ENCODE data around the gene RRP1.

The RRP1 gene

DNA sequence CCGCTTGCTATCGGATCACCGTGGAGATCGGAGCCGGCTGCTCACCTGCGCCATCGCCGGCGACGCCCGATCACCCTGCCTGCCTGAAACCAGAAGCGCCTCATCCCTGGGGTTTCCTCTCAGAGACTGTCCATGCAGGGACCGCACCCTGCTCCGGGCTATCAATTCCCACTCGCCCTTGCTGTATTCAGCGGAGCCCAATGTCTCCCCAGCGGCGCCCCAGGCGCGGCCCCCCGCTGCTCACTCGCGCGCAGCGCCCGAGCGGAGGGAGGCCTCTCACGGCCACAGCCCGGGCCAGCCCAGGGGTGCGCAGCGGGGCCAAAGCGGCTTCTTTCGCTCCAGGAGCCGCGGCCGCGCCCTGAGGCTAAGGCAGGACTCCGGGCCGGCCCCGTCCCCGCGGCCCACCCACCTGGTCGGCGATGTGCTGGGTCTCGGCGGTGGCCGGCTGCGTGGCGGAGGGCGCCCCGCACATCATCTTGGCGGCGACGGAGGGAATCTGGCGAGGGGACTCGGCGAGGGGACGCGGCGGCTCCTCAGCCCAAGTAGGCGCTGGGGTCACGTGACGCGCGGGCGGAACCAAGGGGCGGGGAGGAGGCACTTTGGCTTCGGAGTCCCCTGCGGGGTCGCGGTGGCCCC, 13.5 kb upstream of the RRP1 start, which contains the start of gene CSTB:
TSS of gene CSTB (minus strand) at position 514 of the 636 bp plus-strand sequence. CDS start at position 475, 39 bp downstream.
- peak; percentile 85 for DNase-seq (ENCODE audit: low spot score)

DNA sequence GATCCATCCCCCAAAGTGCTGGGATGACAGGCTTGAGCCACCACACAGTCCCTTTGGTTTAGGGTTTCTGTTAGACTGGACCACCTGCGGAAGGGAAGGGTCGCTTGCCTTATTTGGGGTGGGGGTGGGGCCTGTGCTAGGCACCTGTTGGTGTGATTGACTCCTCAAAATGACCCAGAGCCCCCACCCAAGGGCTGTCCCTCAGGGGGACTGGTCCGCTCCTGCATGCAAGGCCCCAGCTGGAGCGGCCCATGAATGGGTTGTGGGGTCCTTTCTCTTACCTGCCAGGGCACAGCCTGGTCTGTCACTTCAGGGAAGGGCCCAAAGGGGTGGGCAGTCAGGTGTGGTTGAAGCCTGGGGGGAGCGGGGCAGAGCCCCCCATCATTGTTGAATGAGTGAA, 11.4 kb upstream of the RRP1 start:
- no peak for DNase-seq (ENCODE audit: low spot score)

DNA sequence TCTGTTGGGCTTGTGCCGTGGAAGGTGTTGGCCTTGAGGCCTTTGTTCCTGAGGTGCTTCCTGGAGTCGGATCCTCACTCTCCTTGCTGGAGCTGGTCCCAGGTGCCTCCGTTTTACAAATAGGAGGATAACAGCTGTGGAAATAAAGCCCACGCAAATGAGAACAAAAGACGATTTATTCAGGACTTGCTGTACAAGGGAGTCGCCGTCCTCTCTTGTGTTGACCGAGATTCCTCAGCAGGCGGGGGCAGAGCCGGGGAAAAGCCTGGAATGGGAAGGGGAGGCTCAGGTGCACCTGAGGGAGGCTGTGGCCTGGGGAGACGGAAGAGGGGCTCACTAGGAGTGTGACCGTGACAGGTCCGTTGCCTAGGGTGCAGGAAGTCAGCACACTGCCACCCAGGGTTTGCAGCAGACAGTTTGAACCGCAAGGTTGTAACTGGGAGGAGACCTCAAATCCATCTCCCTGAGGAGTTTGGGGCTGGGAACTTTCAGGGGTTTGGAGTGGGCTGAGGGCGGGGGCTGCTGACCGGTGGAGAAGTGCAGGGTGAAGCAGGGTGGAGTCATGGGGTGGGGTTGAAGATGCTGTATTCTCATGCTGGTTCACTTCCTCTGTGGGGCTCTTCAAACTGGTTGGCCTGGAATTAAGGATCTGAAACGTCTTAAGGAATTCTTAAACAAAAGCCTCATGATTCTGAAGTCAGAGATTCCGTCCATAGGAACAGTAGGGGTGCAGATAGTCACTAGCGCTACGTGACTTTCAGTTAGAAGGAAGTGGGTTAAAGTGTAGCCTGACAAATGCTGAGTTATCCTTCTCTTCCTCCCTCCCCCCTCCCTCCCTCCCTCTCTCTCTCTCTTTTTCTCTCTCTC, 10.7 kb upstream of the RRP1 start:
- DNase-seq (ENCODE audit: low spot score) = no peak

DNA sequence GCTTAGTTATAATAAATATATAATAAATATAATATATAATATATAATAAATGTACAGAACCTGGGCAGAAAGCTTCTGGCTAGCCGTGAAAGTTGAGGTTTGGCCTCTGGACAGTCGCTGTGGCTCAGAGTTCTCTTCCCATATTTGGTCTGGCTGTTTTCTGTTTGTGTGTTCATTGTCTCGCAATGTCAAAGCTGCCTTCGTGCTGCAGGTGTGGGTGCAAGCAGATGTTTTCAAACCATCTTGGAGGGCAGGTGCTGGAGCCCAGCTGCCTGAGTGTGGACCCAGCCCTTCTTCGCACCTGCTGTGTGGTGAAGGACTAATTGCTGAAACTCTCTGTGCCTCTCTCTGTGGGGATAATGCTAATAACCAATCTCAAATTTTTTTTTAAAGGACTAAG, 9.7 kb upstream of the RRP1 start:
- DNase-seq (ENCODE audit: low spot score) = no peak

DNA sequence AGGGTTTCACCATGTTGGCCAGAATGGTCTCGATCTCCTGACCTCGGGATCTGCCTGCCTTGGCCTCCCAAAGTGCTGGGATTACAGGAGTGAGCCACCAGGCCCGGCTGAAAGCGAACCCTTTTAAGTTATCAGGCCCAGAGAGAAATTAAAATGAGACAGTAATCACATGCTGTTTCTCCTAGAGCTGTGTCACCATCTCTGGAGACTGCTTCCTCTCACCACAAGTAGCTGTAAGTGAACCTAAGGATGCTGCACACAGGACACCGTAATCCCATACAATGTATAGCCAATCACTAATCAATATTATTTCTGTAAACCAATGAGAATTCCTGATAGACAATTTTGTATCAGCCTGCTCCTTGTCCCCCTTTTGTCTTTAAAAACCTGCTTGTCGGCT, 7.5 kb upstream of the RRP1 start:
- DNase-seq (ENCODE audit: low spot score) = no peak

DNA sequence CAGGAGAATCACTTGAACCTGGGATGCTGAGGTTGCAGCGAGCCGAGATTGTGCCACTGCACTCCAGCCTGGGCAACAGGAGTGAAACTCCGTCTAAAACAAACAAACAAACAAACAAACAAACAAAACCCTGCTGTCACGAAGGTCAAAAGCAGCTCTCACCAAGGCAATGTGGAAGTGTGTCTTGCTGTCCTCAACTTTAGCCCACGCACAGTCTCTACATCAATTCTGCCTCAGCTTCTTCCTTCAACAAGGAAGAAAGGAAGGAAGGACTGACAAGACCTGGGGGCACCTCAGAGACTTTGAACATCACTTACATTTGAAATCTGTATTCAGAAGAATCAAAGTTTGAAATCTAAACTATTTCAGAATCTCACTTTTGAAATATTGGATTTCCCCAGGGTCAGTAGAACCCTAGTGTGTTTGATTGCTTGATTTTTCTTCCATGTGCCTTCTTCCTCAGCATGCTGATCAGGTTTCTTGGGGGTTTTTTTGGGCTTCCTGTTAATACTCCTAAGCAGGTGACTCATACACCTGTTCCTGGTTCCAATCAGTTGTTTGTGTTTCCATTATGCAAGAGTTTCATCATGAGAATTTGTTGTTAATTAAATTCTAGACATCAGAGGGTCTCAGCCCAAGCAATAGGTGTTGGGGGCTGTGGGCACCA, 6.8 kb upstream of the RRP1 start:
- peak; percentile 25 for DNase-seq (ENCODE audit: low spot score)

- DNase-seq (ENCODE audit: low spot score) = no peak
These were observed 6.2 kb upstream of the RRP1 start for GRCh38 chr21:43783098-43783700.

DNA sequence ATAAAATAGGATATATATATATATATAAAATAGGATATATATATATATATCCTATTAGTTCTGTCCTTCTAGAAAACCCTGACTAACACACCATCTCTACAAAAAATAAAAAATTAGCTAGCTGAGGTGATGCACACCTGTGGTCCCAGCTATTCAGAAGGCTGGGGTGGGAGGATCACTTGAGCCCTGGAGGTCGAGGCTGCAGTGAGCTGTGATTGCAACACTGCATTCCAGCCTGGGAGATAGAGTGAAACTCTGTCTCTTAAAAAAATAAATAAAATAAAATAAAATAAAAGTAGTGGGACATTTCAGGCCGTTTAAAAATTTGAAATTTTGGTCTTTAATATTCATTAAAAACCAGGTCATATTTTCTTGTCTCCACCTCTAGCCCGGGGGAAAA, 4.2 kb upstream of the RRP1 start:
- no peak for DNase-seq (ENCODE audit: low spot score)

DNA sequence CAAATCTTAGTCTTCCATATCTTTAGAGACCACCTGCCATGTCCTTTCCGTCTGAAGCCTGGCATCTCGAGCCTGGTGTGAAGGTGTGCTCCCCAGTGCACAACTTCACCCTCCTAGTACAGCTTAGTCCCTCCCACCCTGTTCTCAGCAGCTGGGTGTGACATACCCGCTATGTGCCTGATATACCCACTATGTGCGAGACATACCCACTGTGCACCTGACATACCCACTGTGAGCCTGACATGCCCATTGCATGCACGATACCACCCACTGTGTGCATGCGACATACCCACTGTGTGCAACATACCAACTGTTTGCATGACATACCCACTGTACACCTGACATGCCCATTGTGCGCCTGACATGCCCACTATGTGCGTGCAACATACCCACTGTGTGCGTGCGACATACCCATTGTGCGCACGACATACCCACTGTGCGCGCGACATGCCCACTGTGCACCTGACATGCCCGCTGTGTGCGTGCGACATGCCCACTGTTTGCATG, 3.0 kb upstream of the RRP1 start:
- DNase-seq (ENCODE audit: low spot score) = no peak

DNA sequence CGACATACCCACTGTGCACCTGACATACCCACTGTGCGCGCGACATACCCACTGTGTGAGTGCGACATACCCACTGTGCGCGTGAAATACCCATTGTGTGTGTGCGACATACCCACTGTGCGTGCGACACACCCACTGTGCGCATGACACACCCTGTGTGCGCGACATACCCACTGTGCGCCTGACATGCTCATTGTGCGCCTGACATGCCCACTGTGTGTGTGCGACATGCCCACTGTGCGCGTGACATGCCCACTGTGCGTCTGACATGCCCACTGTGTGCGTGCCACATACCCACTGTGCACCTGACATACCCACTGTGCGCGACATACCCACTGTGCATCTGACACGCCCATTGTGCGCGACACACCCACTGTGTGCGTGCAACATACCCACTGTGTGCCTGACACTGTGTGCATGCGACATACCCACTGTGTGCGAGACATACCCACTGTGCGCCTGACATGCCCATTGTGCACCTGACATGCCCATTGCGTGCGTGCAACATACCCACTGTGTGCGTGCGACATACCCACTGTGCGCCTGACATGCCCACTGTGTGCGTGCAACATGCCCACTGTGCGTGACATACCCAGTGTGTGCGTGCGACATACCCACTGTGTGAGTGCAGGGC, 2.5 kb upstream of the RRP1 start:
- no peak for DNase-seq (ENCODE audit: low spot score)

GRCh38 chr21:43790010-43790524, 690 bp downstream of the RRP1 start:
- DNase-seq (ENCODE audit: low spot score) = no peak

GRCh38 chr21:43792406-43792805, 3.0 kb downstream of the RRP1 start:
- DNase-seq (ENCODE audit: low spot score) = no peak

GRCh38 chr21:43793243-43793642, 3.9 kb downstream of the RRP1 start:
- DNase-seq (ENCODE audit: low spot score) = no peak

DNA sequence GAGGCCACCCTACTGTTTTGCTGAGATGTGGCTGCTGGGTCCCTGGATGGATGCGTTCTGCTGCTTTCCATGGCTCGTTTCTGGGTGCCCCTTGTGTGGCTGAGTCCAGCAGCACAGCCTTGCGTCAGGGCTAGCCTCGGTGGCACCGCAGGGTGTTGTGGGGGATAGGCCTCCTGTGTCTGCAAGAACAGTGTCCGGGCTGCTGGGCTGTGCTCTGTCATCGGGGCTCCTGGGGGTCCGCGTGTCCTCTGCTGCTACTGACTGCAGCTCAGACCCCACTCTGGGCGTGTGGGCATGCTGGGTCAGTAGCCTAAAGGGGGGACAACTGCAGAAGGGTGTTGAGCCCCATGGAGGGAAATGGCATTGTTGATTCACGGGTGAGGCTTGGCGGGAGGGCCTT, 4.9 kb downstream of the RRP1 start:
- no peak for DNase-seq (ENCODE audit: low spot score)

DNA sequence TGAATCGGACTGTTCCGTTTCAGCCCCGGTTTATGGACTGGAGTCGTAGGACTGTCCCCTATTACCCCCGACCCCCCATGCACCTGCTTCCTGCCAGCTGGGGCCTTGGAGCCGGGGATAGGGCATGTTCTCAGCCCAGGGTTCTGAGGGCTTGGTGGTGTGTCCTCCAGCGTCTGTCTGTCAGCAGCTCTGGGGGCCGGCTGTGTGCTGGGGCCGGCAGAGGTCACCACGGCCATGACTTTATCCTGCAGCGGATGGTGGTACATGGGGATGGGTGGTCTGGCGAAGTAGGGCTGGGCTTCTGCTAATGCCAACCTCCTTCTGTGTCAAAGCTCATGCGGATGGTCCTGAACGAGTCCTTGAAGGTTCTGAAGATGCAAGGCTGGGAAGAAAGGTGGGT, 5.5 kb downstream of the RRP1 start:
- DNase-seq (ENCODE audit: low spot score) = no peak

DNA sequence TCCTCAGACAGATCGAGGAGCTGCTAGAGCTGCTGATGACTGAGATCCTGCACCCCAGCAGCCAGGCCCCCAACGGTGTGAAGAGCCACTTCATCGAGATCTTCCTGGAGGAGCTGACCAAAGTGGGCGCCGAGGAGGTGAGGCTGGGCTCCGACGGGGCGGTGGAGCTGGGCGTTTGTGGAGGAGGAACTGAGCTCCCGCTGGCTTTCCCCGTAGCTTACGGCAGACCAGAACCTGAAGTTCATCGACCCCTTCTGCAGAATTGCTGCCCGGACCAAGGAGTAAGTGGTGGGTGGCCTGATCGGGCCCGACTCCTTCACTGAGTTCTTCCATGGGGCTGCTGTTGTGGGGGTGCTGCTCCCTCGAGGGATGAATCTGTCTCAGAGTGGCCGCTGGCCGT, 8.0 kb downstream of the RRP1 start:
- DNase-seq (ENCODE audit: low spot score) = no peak

- no peak for DNase-seq (ENCODE audit: low spot score)
These were observed 8.7 kb downstream of the RRP1 start for GRCh38 chr21:43797925-43798715.

- no peak for DNase-seq (ENCODE audit: low spot score)
These were observed 10.0 kb downstream of the RRP1 start for GRCh38 chr21:43799301-43799840.

GRCh38 chr21:43800124-43800523, 10.7 kb downstream of the RRP1 start:
- DNase-seq (ENCODE audit: low spot score) = no peak

GRCh38 chr21:43800566-43800965, 11.2 kb downstream of the RRP1 start:
- no peak for DNase-seq (ENCODE audit: low spot score)
